WTC11 (cell line): ENCODE results near the gene METTL25B.

ENCODE experiments used
- CBFB ChIP-seq: sonication (generic); formaldehyde crosslinking; IDR thresholded peaks from 2 replicates; pipeline ENCODE4 v1.8.1; 2022; ENCODE audit warnings: mild to moderate bottlenecking, low read depth, missing genetic modification reagents
- TF ChIP-seq, protein P1 (sequence below): fragments of 200-600 bp; IDR thresholded peaks from 2 replicates; pipeline ENCODE4 v1.8.0; 2022; ENCODE audit warnings: antibody characterized with exemption
- TF ChIP-seq, protein P2 (sequence below): sonication (generic); formaldehyde crosslinking; IDR thresholded peaks from 2 replicates; pipeline ENCODE4 v1.8.1; 2023; ENCODE audit warnings: mild to moderate bottlenecking, missing genetic modification reagents, borderline replicate concordance

DNA sequence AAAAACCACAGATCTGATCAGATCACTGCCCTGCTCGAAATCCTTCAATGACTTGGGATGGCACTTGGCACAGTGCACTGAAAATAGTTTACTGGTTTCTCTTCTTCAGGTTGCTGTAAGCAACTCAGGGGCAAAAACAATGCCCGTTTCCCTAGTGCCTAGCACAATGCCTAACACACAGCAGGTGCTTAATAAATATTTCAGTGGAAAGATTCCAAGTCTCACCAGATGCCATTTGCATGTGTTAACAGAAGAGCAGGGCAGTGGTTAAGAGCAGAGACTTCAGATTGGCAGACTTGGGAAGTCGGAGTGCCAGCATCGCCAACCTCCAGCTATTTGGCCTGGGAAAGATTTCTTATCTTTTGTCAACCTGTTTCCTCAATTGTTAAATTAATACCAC, 10.9 kb upstream of the METTL25B start:
- TF ChIP-seq, protein P1, sequence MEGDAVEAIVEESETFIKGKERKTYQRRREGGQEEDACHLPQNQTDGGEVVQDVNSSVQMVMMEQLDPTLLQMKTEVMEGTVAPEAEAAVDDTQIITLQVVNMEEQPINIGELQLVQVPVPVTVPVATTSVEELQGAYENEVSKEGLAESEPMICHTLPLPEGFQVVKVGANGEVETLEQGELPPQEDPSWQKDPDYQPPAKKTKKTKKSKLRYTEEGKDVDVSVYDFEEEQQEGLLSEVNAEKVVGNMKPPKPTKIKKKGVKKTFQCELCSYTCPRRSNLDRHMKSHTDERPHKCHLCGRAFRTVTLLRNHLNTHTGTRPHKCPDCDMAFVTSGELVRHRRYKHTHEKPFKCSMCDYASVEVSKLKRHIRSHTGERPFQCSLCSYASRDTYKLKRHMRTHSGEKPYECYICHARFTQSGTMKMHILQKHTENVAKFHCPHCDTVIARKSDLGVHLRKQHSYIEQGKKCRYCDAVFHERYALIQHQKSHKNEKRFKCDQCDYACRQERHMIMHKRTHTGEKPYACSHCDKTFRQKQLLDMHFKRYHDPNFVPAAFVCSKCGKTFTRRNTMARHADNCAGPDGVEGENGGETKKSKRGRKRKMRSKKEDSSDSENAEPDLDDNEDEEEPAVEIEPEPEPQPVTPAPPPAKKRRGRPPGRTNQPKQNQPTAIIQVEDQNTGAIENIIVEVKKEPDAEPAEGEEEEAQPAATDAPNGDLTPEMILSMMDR = no peak
- TF ChIP-seq, protein P2, sequence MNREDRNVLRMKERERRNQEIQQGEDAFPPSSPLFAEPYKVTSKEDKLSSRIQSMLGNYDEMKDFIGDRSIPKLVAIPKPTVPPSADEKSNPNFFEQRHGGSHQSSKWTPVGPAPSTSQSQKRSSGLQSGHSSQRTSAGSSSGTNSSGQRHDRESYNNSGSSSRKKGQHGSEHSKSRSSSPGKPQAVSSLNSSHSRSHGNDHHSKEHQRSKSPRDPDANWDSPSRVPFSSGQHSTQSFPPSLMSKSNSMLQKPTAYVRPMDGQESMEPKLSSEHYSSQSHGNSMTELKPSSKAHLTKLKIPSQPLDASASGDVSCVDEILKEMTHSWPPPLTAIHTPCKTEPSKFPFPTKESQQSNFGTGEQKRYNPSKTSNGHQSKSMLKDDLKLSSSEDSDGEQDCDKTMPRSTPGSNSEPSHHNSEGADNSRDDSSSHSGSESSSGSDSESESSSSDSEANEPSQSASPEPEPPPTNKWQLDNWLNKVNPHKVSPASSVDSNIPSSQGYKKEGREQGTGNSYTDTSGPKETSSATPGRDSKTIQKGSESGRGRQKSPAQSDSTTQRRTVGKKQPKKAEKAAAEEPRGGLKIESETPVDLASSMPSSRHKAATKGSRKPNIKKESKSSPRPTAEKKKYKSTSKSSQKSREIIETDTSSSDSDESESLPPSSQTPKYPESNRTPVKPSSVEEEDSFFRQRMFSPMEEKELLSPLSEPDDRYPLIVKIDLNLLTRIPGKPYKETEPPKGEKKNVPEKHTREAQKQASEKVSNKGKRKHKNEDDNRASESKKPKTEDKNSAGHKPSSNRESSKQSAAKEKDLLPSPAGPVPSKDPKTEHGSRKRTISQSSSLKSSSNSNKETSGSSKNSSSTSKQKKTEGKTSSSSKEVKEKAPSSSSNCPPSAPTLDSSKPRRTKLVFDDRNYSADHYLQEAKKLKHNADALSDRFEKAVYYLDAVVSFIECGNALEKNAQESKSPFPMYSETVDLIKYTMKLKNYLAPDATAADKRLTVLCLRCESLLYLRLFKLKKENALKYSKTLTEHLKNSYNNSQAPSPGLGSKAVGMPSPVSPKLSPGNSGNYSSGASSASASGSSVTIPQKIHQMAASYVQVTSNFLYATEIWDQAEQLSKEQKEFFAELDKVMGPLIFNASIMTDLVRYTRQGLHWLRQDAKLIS (CRISPR knock-in tag) = no peak
- no peak for TF ChIP-seq CBFB (CRISPR knock-in tag)
